Measurements from ENCODE around the gene FAM120AOS. TPM values are rescaled to one million over a fixed set of nuclear protein-coding genes. Genes with fewer than 3 reads are reported as not detected.

The FAM120AOS gene
- total RNA-seq, 2 donors from 2014 or later = 30.2 to 40.8 TPM

GRCh38 chr9:93476924-93477323 is 23.5 kb upstream of the FAM120AOS start:
- Mint-ChIP-seq H3K27ac (no peak overlapping the region), H3K27me3 (no peaks in the 10 kb centered on the region), H3K9me3 (no peaks in the 10 kb centered on the region), H3K36me3 (ENCODE audit: low read depth) (peaks cover 100% of the 10 kb centered on the region), H3K4me1 (peaks cover 21% of the 10 kb centered on the region), H3K4me3 (no peak overlapping the region)
- ATAC-seq (replicated peaks) = no peak

DNA sequence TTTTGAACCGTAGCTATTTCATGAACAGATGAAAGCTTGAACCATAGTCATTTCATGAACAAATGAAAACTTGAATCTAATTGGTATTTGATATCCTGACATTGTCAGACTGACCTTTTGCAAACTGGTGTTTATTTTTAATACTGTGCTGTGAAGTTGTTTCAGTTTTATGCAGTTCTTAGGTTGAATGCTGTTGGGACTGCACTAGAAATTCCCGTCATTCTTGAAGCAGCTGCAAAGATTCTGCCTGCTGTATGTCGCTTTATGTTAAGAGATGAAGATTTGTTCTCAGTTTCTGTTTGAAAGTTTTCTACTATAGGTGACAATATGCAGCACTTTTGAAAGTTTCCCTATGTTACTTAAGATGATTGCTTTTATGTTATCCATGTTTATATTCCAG is 22.5 kb upstream of the FAM120AOS start:
- H3K4me1 Mint-ChIP-seq = peaks cover 14% of the 10 kb centered on the region
- H3K27ac Mint-ChIP-seq = no peak overlapping the region
- H3K27me3 Mint-ChIP-seq = no peaks in the 10 kb centered on the region
- no peak overlapping the region for H3K4me3 Mint-ChIP-seq
- peaks cover 99% of the 10 kb centered on the region for H3K36me3 Mint-ChIP-seq (ENCODE audit: low read depth)
- no peak for ATAC-seq (replicated peaks)
- no peaks in the 10 kb centered on the region for H3K9me3 Mint-ChIP-seq

DNA sequence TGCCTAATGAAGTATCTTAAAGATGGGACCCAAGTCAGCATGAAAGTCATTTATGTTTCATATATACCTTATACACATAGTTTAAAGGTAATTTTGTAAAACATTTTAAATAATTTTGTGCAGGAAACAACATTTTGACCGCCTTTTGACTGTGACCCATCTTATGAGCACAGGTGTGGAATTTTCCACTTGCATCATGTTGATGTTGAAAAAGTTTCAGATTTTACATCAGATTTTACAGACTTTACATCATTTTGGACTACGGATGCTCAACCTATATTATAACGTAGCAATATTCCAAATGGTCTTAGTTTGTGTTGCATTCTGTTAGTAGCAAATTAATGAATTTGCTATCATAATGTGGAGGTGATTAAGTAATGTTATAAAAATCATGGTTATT is 21.7 kb upstream of the FAM120AOS start:
- Mint-ChIP-seq H3K27ac (no peak overlapping the region), H3K27me3 (no peaks in the 10 kb centered on the region), H3K36me3 (ENCODE audit: low read depth) (peaks cover 99% of the 10 kb centered on the region), H3K9me3 (no peaks in the 10 kb centered on the region), H3K4me1 (peaks cover 18% of the 10 kb centered on the region), H3K4me3 (no peak overlapping the region)
- ATAC-seq (replicated peaks) = no peak

DNA sequence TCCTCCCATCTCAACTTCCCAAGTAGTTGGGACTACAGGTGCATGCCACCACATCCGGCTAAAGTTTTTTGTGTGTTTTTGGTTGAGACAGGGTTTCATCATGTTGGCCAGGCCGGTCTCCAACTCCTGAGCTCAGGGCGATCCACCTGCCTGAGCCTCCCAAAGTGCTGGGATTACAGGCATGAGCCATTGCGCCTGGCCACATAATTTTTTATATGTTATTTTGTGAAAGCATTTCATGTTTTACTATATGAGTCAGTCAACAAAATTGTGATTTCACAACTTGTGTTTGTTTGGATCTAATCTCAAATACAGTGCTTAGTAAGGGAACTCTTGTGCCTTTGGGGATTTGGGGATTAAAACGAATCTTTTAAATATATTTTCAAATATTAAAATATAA is 20.0 kb upstream of the FAM120AOS start:
- Mint-ChIP-seq H3K4me3 (no peak overlapping the region), H3K36me3 (ENCODE audit: low read depth) (peaks cover 83% of the 10 kb centered on the region), H3K27me3 (no peaks in the 10 kb centered on the region), H3K4me1 (peaks cover 29% of the 10 kb centered on the region), H3K9me3 (no peaks in the 10 kb centered on the region), H3K27ac (no peak overlapping the region)
- no peak for ATAC-seq (replicated peaks)

- peak overlapping the region; percentile 39 for H3K27ac Mint-ChIP-seq
- H3K27me3 Mint-ChIP-seq = no peaks in the 10 kb centered on the region
- ATAC-seq (replicated peaks) = no peak
- peaks cover 49% of the 10 kb centered on the region for H3K4me1 Mint-ChIP-seq
- H3K4me3 Mint-ChIP-seq = no peak overlapping the region
- no peaks in the 10 kb centered on the region for H3K9me3 Mint-ChIP-seq
- peaks cover 60% of the 10 kb centered on the region for H3K36me3 Mint-ChIP-seq (ENCODE audit: low read depth)
Observed at GRCh38 chr9:93471124-93471523, 17.7 kb upstream of the FAM120AOS start.

GRCh38 chr9:93470391-93470790 is 17.0 kb upstream of the FAM120AOS start:
- H3K9me3 Mint-ChIP-seq = no peaks in the 10 kb centered on the region
- peaks cover 53% of the 10 kb centered on the region for H3K36me3 Mint-ChIP-seq (ENCODE audit: low read depth)
- no peak overlapping the region for H3K4me3 Mint-ChIP-seq
- peaks cover 47% of the 10 kb centered on the region for H3K4me1 Mint-ChIP-seq
- no peak for ATAC-seq (replicated peaks)
- no peaks in the 10 kb centered on the region for H3K27me3 Mint-ChIP-seq
- peak overlapping the region; percentile 39 for H3K27ac Mint-ChIP-seq

GRCh38 chr9:93468763-93469456 is 15.5 kb upstream of the FAM120AOS start:
- Mint-ChIP-seq H3K4me1 (peaks cover 57% of the 10 kb centered on the region), H3K27me3 (no peaks in the 10 kb centered on the region), H3K36me3 (ENCODE audit: low read depth) (peaks cover 38% of the 10 kb centered on the region), H3K9me3 (no peaks in the 10 kb centered on the region), H3K4me3 (peak overlapping the region; percentile 36), H3K27ac (peak overlapping the region; percentile 83)
- no peak for ATAC-seq (replicated peaks)

- Mint-ChIP-seq H3K27me3 (no peaks in the 10 kb centered on the region), H3K9me3 (no peaks in the 10 kb centered on the region), H3K4me3 (peak overlapping the region; percentile 75), H3K27ac (peak overlapping the region; percentile 68), H3K36me3 (ENCODE audit: low read depth) (peaks cover 28% of the 10 kb centered on the region), H3K4me1 (peaks cover 69% of the 10 kb centered on the region)
- ATAC-seq (replicated peaks) = no peak
Observed at GRCh38 chr9:93467462-93467861, 14.1 kb upstream of the FAM120AOS start.

DNA sequence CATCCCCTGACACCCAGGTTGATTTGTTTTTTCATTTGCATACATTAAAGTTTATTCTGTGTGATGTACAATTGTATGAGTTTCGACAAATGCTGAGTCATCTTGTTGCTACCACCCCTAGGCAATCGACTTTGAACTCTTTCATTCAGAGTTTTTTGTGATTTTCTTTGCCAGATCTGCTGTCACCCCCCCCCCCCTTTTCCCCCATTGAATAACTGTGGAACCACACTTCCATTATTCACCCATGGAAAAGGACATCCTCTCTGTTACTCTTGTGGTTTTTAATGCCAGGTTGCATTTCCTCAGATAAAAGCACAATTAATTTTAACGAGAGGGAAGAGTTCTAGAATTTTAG is 13.7 kb upstream of the FAM120AOS start:
- peak; percentile 38 for ATAC-seq (replicated peaks)
- H3K9me3 Mint-ChIP-seq = no peaks in the 10 kb centered on the region
- peaks cover 25% of the 10 kb centered on the region for H3K36me3 Mint-ChIP-seq (ENCODE audit: low read depth)
- peaks cover 71% of the 10 kb centered on the region for H3K4me1 Mint-ChIP-seq
- no peaks in the 10 kb centered on the region for H3K27me3 Mint-ChIP-seq
- peak overlapping the region; percentile 75 for H3K4me3 Mint-ChIP-seq
- peak overlapping the region; percentile 68 for H3K27ac Mint-ChIP-seq

DNA sequence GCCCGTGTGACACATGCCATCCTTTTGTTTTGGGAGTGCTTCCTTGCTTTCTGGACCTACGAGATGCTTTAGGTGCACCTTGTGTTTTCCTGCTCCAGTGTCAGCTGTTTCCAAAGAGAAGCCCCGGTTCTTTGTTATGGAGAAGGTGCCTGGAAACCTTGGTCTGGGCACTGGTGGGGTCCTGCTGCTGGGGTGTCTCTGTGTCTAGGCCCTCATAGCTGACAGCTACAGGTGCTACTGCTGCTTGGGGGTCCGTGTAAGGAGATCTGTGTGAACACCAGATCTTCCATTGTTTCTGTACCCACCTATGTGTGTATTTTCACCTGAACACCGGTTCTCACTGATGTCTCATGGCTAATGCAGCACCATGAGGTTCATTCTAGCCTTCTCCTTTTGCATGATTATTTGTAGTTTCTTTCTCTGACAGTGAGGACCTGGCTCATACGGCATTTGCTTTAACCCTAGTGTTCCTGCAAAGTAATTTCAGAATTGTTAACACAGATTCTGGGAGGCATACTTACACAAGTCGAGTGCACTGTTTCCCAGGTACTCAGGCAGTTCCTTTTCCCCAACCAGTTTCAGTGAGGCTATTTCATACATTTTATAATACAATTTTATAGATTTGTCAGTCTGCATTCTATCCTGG is 13.2 kb upstream of the FAM120AOS start:
- H3K9me3 Mint-ChIP-seq = no peaks in the 10 kb centered on the region
- ATAC-seq (replicated peaks) = peak; percentile 16
- H3K4me3 Mint-ChIP-seq = peak overlapping the region; percentile 75
- no peaks in the 10 kb centered on the region for H3K27me3 Mint-ChIP-seq
- peaks cover 21% of the 10 kb centered on the region for H3K36me3 Mint-ChIP-seq (ENCODE audit: low read depth)
- H3K4me1 Mint-ChIP-seq = peaks cover 71% of the 10 kb centered on the region
- H3K27ac Mint-ChIP-seq = peak overlapping the region; percentile 68

GRCh38 chr9:93465855-93466254 is 12.5 kb upstream of the FAM120AOS start:
- Mint-ChIP-seq H3K36me3 (ENCODE audit: low read depth) (peaks cover 14% of the 10 kb centered on the region), H3K4me3 (peak overlapping the region; percentile 75), H3K4me1 (peaks cover 74% of the 10 kb centered on the region), H3K27ac (peak overlapping the region; percentile 68), H3K27me3 (no peaks in the 10 kb centered on the region), H3K9me3 (no peaks in the 10 kb centered on the region)
- no peak for ATAC-seq (replicated peaks)

GRCh38 chr9:93464876-93465275 is 11.5 kb upstream of the FAM120AOS start:
- peak overlapping the region; percentile 75 for H3K4me3 Mint-ChIP-seq
- H3K27me3 Mint-ChIP-seq = no peaks in the 10 kb centered on the region
- H3K4me1 Mint-ChIP-seq = peaks cover 70% of the 10 kb centered on the region
- no peaks in the 10 kb centered on the region for H3K9me3 Mint-ChIP-seq
- peak overlapping the region; percentile 92 for H3K27ac Mint-ChIP-seq
- peaks cover 6% of the 10 kb centered on the region for H3K36me3 Mint-ChIP-seq (ENCODE audit: low read depth)
- no peak for ATAC-seq (replicated peaks)

DNA sequence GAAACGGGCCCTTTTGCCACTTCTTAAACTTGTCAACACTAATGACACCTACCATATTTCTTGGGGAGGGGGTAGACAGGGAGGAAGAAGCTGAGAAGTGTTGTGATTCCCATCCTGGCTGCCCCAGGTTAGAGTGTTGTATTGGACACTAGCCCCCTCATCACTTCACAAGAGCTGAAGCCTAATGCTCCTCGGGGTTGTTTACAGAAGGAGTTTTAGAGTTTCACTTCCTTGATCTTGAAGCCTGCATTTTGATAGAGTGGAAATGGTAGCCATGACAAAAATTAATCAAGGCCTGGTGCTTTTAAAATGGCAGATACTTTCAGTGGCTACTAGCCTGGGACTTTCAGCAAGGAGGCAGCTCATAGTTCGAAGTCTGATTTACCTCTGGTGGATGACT is 11.0 kb upstream of the FAM120AOS start:
- H3K27me3 Mint-ChIP-seq = no peaks in the 10 kb centered on the region
- peak overlapping the region; percentile 75 for H3K4me3 Mint-ChIP-seq
- H3K27ac Mint-ChIP-seq = peak overlapping the region; percentile 92
- peaks cover 73% of the 10 kb centered on the region for H3K4me1 Mint-ChIP-seq
- ATAC-seq (replicated peaks) = no peak
- H3K9me3 Mint-ChIP-seq = no peaks in the 10 kb centered on the region
- H3K36me3 Mint-ChIP-seq (ENCODE audit: low read depth) = peaks cover 6% of the 10 kb centered on the region

GRCh38 chr9:93463638-93464248 is 10.4 kb upstream of the FAM120AOS start:
- H3K4me1 Mint-ChIP-seq = peaks cover 69% of the 10 kb centered on the region
- H3K27ac Mint-ChIP-seq = peak overlapping the region; percentile 92
- peak; percentile 72 for ATAC-seq (replicated peaks)
- H3K36me3 Mint-ChIP-seq (ENCODE audit: low read depth) = peaks cover 6% of the 10 kb centered on the region
- H3K4me3 Mint-ChIP-seq = peak overlapping the region; percentile 75
- no peaks in the 10 kb centered on the region for H3K27me3 Mint-ChIP-seq
- H3K9me3 Mint-ChIP-seq = no peaks in the 10 kb centered on the region

- Mint-ChIP-seq H3K27ac (no peak overlapping the region), H3K4me3 (no peak overlapping the region), H3K4me1 (peaks cover 70% of the 10 kb centered on the region), H3K27me3 (no peaks in the 10 kb centered on the region), H3K9me3 (no peaks in the 10 kb centered on the region), H3K36me3 (ENCODE audit: low read depth) (peaks cover 18% of the 10 kb centered on the region)
- no peak for ATAC-seq (replicated peaks)
Observed at GRCh38 chr9:93461821-93462220, 8.4 kb upstream of the FAM120AOS start.
